AG09319 (cell line): Measurements from ENCODE around the gene RO60.
"Not testable (repeated sequence)": the region's sequence is repeated elsewhere in the genome, so short reads cannot be mapped to it uniquely, and the experiment has no call there.

Source experiments
- DNase-seq: peaks from one replicate; pipeline ENCODE4 v3.0.0-alpha.2; 2010; ENCODE audit warnings: low read depth; ENCODE audit errors: extremely low read depth
- TF ChIP-seq, protein P1 (sequence below): IDR thresholded peaks from 2 replicates; pipeline ENCODE4 v1.5.1; 2011; ENCODE audit warnings: low read depth, mild to moderate bottlenecking, inconsistent platforms, low read length, moderate library complexity

Gene RO60

DNA sequence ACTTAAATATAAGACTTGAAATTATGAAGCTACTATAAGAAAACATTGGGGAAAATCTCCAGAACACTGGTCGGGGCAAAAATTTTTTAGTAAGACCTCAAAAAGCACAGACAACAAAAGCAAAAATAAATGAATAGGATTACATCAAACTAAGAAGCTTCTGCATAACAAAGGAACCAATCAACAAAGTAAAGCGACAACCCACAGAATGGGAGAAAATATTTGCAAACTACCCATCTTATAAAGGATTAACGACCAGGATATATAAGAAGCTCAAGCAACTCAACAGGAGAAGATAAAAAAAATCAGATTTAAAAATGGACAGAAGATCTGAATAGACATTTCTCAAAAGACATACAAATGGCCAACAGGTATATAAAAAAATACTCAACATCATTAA lies 19.4 kb upstream of the RO60 start:
- no peak for DNase-seq
- TF ChIP-seq, protein P1, sequence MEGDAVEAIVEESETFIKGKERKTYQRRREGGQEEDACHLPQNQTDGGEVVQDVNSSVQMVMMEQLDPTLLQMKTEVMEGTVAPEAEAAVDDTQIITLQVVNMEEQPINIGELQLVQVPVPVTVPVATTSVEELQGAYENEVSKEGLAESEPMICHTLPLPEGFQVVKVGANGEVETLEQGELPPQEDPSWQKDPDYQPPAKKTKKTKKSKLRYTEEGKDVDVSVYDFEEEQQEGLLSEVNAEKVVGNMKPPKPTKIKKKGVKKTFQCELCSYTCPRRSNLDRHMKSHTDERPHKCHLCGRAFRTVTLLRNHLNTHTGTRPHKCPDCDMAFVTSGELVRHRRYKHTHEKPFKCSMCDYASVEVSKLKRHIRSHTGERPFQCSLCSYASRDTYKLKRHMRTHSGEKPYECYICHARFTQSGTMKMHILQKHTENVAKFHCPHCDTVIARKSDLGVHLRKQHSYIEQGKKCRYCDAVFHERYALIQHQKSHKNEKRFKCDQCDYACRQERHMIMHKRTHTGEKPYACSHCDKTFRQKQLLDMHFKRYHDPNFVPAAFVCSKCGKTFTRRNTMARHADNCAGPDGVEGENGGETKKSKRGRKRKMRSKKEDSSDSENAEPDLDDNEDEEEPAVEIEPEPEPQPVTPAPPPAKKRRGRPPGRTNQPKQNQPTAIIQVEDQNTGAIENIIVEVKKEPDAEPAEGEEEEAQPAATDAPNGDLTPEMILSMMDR, result no peak

DNA sequence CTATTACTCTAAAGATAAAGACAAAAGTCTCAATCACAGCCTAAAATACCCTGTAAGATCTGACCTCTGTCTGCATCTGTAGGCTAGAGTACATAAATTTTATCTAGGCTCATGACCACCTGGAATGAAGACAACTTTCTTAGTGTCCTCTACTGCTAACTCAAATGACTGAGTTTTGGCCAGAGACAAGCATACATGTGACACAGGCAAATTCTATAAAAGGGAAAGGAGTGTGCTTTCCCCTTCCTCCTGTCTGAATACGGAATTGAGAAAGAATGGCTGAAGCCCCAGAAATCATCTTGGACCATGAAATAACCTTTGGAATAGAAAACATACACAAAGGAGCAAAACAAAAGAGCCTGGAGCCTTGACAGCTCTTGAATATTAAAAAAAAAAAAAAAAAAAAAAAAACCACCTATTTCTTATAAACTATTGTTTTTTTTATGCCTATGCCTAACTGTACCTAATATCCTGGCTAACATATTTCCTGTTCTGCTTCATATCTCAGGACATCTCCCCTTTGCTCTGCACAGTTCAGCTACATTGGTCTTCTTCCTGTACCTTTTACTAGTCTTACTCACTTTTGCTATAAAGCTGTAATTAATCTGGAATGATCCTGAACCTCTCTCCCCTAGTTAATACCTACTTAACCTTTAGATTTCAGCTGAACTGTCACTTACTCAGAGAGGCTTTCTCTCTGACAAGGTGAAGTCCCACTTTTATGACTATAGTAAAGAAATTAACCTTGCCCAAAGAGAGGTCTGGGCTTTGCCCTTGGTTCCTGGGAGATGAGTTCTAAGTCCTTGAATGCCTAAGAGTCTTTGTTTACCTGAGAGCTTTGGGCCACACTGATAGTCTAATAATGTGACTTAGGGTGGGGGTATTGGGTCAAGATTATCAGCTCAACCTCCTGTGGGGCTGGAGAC lies 16.4 kb upstream of the RO60 start:
- DNase-seq, result no peak
- TF ChIP-seq, protein P1, result no peak

DNA sequence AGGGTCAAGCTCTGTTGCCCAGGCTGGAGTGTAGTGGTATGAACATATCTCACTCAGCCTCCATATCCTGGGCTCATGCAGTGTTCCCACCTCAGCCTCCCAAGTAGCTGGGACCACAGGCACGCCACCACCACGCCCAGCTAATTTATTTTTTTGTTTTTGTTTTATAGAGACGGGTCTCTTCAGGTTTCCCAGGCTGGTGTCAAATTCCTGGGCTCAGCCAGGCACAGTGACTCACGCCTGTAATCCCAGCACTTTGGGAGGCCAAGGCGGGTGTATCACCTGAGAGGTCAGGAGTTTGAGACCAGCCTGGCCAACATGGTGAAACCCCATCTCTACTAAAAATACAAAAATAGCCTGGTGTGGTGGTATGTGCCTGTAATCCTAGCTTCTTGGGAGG lies 10.5 kb upstream of the RO60 start:
- not testable (repeated sequence) for DNase-seq

DNA sequence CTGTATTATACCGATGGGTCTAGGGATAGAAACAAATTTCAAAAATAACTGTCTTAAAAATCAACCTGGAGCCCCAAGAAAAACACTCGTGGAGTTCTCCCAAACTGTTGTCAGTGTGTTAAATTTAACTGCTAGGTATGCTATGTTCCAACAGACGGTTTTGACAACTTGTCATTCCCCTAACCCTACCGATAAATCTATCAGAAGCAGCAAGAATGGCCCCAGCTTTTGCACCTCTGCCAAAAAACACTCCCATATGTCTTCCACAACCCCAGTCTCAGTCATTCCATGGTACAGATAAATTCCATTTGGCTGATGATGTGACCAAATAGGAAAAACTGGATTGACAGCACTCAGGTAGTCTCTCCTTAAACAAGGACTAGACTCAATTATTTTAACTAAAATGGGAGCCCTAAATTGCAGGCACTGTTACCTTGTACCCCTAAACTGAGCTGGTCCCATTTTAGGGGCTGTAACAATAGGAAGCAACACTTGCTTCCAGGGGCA lies 5.2 kb upstream of the RO60 start:
- TF ChIP-seq, protein P1, result no peak

DNA sequence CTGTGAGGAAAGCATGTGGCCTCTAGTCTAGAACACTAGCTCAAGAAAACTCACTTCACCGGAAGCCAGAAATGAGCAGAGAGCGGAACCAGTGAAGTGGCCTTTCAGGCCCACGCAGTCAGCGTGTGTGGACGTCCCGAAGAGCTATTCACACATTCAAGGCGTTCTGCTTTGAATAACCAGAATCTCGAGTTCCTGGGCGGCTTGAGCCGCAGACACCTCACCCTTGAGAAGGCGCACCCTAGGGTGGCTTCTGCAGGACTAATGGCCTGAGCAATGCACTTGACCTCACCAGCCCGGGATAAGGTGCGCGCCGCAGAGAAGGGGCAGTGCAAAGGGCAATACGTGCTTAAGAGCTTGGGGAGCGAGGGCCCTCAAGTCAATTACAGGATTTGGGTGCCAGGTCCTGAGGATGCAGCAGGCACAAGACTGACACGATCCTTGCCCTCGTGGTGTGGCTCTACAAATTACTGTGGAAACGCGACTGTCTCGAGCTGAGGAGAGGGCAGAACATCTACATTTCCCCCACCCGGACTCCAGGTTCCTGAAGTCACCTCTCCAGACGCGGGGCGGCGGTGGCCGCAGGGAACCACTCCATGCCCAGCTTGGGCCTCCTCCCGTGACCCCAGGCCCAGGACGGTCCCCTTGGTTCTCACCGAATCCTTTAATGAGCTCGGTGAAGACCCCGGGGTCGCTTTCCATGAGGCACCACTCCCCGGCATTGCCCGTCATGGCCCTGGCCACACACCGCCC lies 707 bp upstream of the RO60 start:
- DNase-seq, result no peak
- TF ChIP-seq, protein P1, result no peak

More for the DNA sequence above, 5.2 kb upstream of the RO60 start:
- no peak for DNase-seq

DNA sequence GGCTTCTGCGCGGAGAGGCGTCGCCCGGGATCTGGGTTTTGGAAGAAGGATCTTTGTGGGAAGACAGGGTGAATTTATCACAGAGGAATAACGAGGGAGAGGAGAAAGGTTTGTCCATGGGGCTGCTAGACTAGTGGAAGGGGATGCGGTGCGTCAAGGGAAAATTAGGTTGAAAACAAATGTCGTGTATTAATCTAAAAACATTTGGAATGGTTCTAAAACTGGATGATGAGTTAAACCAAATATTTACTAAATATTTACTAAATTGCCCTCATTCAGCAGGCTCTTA lies 647 bp downstream of the RO60 start:
- TF ChIP-seq, protein P1, result no peak
- no peak for DNase-seq

DNA sequence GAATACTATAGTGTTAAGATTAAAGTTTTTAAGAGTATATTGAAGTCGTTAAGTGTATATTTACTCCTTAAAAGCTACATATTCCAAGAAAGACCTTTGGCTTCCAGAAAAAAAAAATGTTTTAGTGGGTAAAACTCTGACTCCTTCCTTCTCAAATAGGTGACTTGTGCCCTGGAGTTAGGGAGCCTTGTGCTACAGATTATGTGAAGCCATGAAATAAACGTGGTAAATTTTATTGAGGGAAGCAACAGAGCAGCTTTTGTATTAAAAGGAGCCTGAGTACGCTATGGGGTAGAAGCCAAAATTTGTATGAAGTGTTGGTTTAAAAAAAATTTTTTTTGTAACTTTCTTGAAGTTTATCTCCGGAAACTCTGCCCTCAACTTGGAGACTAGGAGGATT lies 994 bp downstream of the RO60 start:
- TF ChIP-seq, protein P1, result no peak
- DNase-seq, result no peak
